GM19438 (cell line): ENCODE results near the gene SEMA4G.
A peak's percentile ranks its signal among the peaks of the same experiment; 100 is the strongest.

Experiments used
- ATAC-seq: cut with Tn5 transposase; IDR thresholded peaks from one replicate; pipeline ENCODE4 v1.9.1; 2021; ENCODE audit warnings: low read depth; ENCODE audit not compliant: unreplicated experiment

SEMA4G gene

GRCh38 chr10:101005361-101005760, 36.1 kb downstream of the SEMA4G start:
- no peak for ATAC-seq

- ATAC-seq, result no peak
These were observed 36.7 kb downstream of the SEMA4G start for GRCh38 chr10:101005869-101006567.

GRCh38 chr10:101006593-101007098, 37.3 kb downstream of the SEMA4G start:
- no peak for ATAC-seq

GRCh38 chr10:101007099-101007711, 37.9 kb downstream of the SEMA4G start:
- ATAC-seq, result no peak

- ATAC-seq, result no peak
These were observed 38.9 kb downstream of the SEMA4G start for GRCh38 chr10:101007915-101008822.

- no peak for ATAC-seq
These were observed 39.6 kb downstream of the SEMA4G start for GRCh38 chr10:101008823-101009423.

GRCh38 chr10:101010329-101010728, 41.0 kb downstream of the SEMA4G start:
- no peak for ATAC-seq

- ATAC-seq, result no peak
These were observed 42.5 kb downstream of the SEMA4G start for GRCh38 chr10:101011517-101012423.

- ATAC-seq, result peak; percentile 74
These were observed 43.4 kb downstream of the SEMA4G start for GRCh38 chr10:101012525-101013364.

GRCh38 chr10:101013365-101013825, 44.1 kb downstream of the SEMA4G start:
- no peak for ATAC-seq

GRCh38 chr10:101014230-101014884, 45.1 kb downstream of the SEMA4G start:
- no peak for ATAC-seq

GRCh38 chr10:101014966-101015581, 45.8 kb downstream of the SEMA4G start:
- no peak for ATAC-seq

GRCh38 chr10:101015582-101015973, 46.3 kb downstream of the SEMA4G start:
- ATAC-seq, result no peak

- ATAC-seq, result no peak
These were observed 47.5 kb downstream of the SEMA4G start for GRCh38 chr10:101016814-101017213.

GRCh38 chr10:101018118-101018599, 48.9 kb downstream of the SEMA4G start:
- ATAC-seq, result peak; percentile 15

GRCh38 chr10:101018600-101019439, 49.5 kb downstream of the SEMA4G start:
- ATAC-seq, result peak; percentile 61
